ENCODE measurements around the gene GRAMD2B. TPM values are rescaled to one million over a fixed set of nuclear protein-coding genes. Genes with fewer than 3 reads are reported as not detected.

Gene GRAMD2B
- total RNA-seq, 1 experiment from 2014 or later, result 7.2 TPM

GRCh38 chr5:126430631-126431030 is 7.4 kb downstream of the GRAMD2B start:
- no peaks in the 10 kb centered on the region for H3K4me1 ChIP-seq (ENCODE audit: control insufficient read depth in 1 of 2, insufficient read depth in 2 of 2, low read length in 2 of 2)
- no peak overlapping the region for H3K4me3 ChIP-seq (replicated peaks in 1 of 2; ENCODE audit: low read depth in 1 of 2, low read length in 2 of 2)
- H3K27ac ChIP-seq (ENCODE audit: low read depth, low read length), result no peak overlapping the region
- H3K9ac ChIP-seq (ENCODE audit: low read length), result no peak overlapping the region
- intact Hi-C loops (cut with micrococcal nuclease), result no loop called here
- ATAC-seq (no peak), DNase-seq (ENCODE audit: low read depth, low spot score) (no peak)
- no peaks in the 10 kb centered on the region for H4K20me1 ChIP-seq (ENCODE audit: insufficient read depth)
- no peak overlapping the region for H2AFZ ChIP-seq (ENCODE audit: low read depth, low read length, poor library complexity, severe bottlenecking)
- H3K36me3 ChIP-seq (ENCODE audit: control insufficient read depth in 1 of 2, insufficient read depth in 2 of 2, low read length in 2 of 2), result no peaks in the 10 kb centered on the region
- H3K79me2 ChIP-seq (ENCODE audit: insufficient read depth, low read length), result peaks cover 4% of the 10 kb centered on the region; the same call in 1 of the 2 replicates
- POLR2A ChIA-PET, result no interaction called here
- no peaks in the 10 kb centered on the region for H3K9me2 ChIP-seq (ENCODE audit: insufficient read depth)
- RAD21 ChIA-PET (ENCODE audit: low non-redundant PET in 1 of 2, low total read pairs in 2 of 2, uncharacterized antibody in 2 of 2, unreplicated experiment in 2 of 2), result no interaction called here
- no peak overlapping the region for H3K4me2 ChIP-seq (ENCODE audit: low read length)
- TF ChIP-seq JUND (IDR thresholded peaks at IDR 0.05) (no peak), FOSL1 (IDR thresholded peaks at IDR 0.05; ENCODE audit: low read depth) (no peak), ZBTB33 (IDR thresholded peaks at IDR 0.05; ENCODE audit: extremely low read depth, insufficient replicate concordance, low read length) (no peak), MAX (IDR thresholded peaks at IDR 0.05) (no peak), SIN3A (IDR thresholded peaks at IDR 0.05; ENCODE audit: low read depth) (no peak), SP1 (IDR thresholded peaks at IDR 0.05; ENCODE audit: low read depth) (no peak), POLR2A (IDR thresholded peaks at IDR 0.05; ENCODE audit: borderline replicate concordance, extremely low read depth, insufficient read depth, insufficient read length) (no peak), CEBPB (IDR thresholded peaks at IDR 0.05; ENCODE audit: low read depth) (no peak), ZNF274 (IDR thresholded peaks at IDR 0.05; ENCODE audit: low read depth, low read length) (no peak), TCF7L2 (IDR thresholded peaks at IDR 0.05; ENCODE audit: borderline replicate concordance, extremely low read depth, insufficient read depth, insufficient read length) (no peak), EZH2phosphoT487 (IDR thresholded peaks at IDR 0.05; ENCODE audit: borderline replicate concordance) (no peak), POLR2AphosphoS5 (IDR thresholded peaks at IDR 0.05; ENCODE audit: low read depth, low read length) (no peak), CTCF (IDR thresholded peaks at IDR 0.05 in 2 of 3, conservative IDR thresholded peaks at IDR 0.05 in 1 of 3; ENCODE audit: borderline replicate concordance in 1 of 3, insufficient read depth in 1 of 3, low read depth in 2 of 3, low read length in 2 of 3) (no peak), RAD21 (IDR thresholded peaks at IDR 0.05; ENCODE audit: low read depth) (no peak), EGR1 (IDR thresholded peaks at IDR 0.05; ENCODE audit: low read depth) (no peak), ATF3 (IDR thresholded peaks at IDR 0.05) (no peak), CBX3 (IDR thresholded peaks at IDR 0.05; ENCODE audit: low read depth) (no peak), REST (IDR thresholded peaks at IDR 0.05; ENCODE audit: low read depth) (no peak)
- CTCF ChIA-PET, result no interaction called here
- BruUV-seq (replicated peaks), result no TSS peak
- H3K9me3 ChIP-seq (ENCODE audit: control insufficient read depth in 1 of 2, insufficient read depth in 1 of 2, low read depth in 1 of 2, low read length in 2 of 2), result no peaks in the 10 kb centered on the region
- no peaks in the 10 kb centered on the region for H3K27me3 ChIP-seq (ENCODE audit: insufficient read depth, low read length)
